GM19035 (cell line): ENCODE measurements around the gene GLIPR1.
"Not testable (repeated sequence)": the region's sequence is repeated elsewhere in the genome, so short reads cannot be mapped to it uniquely, and the experiment has no call there.

Experiments
- ATAC-seq: cut with Tn5 transposase; IDR thresholded peaks from one replicate; pipeline ENCODE4 v1.9.1; 2021; ENCODE audit not compliant: unreplicated experiment

The GLIPR1 gene

GRCh38 chr12:75509621-75510020 is 29.1 kb downstream of the GLIPR1 start:
- ATAC-seq: no peak

- ATAC-seq: peak; percentile 96
Observed at GRCh38 chr12:75511116-75512048, 30.8 kb downstream of the GLIPR1 start, which contains the start of gene KRR1. KRR1 (minus strand) TSS chr12:75511609; CDS start chr12:75511597, 12 bp downstream.

GRCh38 chr12:75521224-75521623 is 40.7 kb downstream of the GLIPR1 start:
- not testable (repeated sequence) for ATAC-seq

- not testable (repeated sequence) for ATAC-seq
Observed at GRCh38 chr12:75522124-75522523, 41.6 kb downstream of the GLIPR1 start.

- ATAC-seq: no peak
Observed at GRCh38 chr12:75525263-75525662, 44.7 kb downstream of the GLIPR1 start.

GRCh38 chr12:75526655-75527511 is 46.3 kb downstream of the GLIPR1 start:
- peak; percentile 87 for ATAC-seq

GRCh38 chr12:75528272-75528671 is 47.7 kb downstream of the GLIPR1 start:
- ATAC-seq: no peak

- no peak for ATAC-seq
Observed at GRCh38 chr12:75528692-75529091, 48.1 kb downstream of the GLIPR1 start.

- ATAC-seq: no peak
Observed at GRCh38 chr12:75529316-75529715, 48.8 kb downstream of the GLIPR1 start.

GRCh38 chr12:75529826-75530225 is 49.3 kb downstream of the GLIPR1 start:
- no peak for ATAC-seq

- ATAC-seq: no peak
Observed at GRCh38 chr12:75533239-75533638, 52.7 kb downstream of the GLIPR1 start.

- no peak for ATAC-seq
Observed at GRCh38 chr12:75539889-75540288, 59.3 kb downstream of the GLIPR1 start.

GRCh38 chr12:75542942-75543341 is 62.4 kb downstream of the GLIPR1 start:
- ATAC-seq: no peak

- ATAC-seq: no peak
Observed at GRCh38 chr12:75543529-75543928, 63.0 kb downstream of the GLIPR1 start.

- no peak for ATAC-seq
Observed at GRCh38 chr12:75545636-75546035, 65.1 kb downstream of the GLIPR1 start.

- no peak for ATAC-seq
Observed at GRCh38 chr12:75548879-75549278, 68.3 kb downstream of the GLIPR1 start.

GRCh38 chr12:75549989-75550388 is 69.4 kb downstream of the GLIPR1 start:
- ATAC-seq: no peak

GRCh38 chr12:75550401-75551240 is 70.1 kb downstream of the GLIPR1 start:
- ATAC-seq: no peak

- no peak for ATAC-seq
Observed at GRCh38 chr12:75551477-75551876, 70.9 kb downstream of the GLIPR1 start.

GRCh38 chr12:75553398-75553797 is 72.8 kb downstream of the GLIPR1 start:
- ATAC-seq: no peak
